AG04449 (cell line): ENCODE results near the gene ARNT2.

Source experiments
- CTCF ChIA-PET: fragments of 350-600 bp; formaldehyde crosslinking; extraction: SDS; loops from one replicate; lab custom pipeline; 2021; ENCODE audit warnings: antibody characterized with exemption; lab: Yijun Ruan, JAX
- POLR2A ChIA-PET: fragments of 400-600, 350-600 bp; formaldehyde crosslinking; extraction: SDS; loops from one replicate; lab custom pipeline; 2020; ENCODE audit warnings: antibody characterized with exemption, inconsistent platforms; lab: Yijun Ruan, JAX
- DNase-seq: peaks from one replicate; pipeline ENCODE4 v3.0.0-alpha.2; 2010; ENCODE audit warnings: low read depth, low spot score
- H3K4me3 ChIP-seq: 2 replicates; pipeline ENCODE4 v1.5.1; 2011; ENCODE audit warnings: low read depth, mild to moderate bottlenecking, control low read depth, low read length
- TF ChIP-seq, protein P1 (sequence below): IDR thresholded peaks from one replicate; pipeline ENCODE4 v1.5.1; 2011; ENCODE audit warnings: mild to moderate bottlenecking, moderate library complexity, low read length, control low read depth, inconsistent platforms; ENCODE audit not compliant: insufficient read depth; ENCODE audit errors: missing control alignments

Gene ARNT2

DNA sequence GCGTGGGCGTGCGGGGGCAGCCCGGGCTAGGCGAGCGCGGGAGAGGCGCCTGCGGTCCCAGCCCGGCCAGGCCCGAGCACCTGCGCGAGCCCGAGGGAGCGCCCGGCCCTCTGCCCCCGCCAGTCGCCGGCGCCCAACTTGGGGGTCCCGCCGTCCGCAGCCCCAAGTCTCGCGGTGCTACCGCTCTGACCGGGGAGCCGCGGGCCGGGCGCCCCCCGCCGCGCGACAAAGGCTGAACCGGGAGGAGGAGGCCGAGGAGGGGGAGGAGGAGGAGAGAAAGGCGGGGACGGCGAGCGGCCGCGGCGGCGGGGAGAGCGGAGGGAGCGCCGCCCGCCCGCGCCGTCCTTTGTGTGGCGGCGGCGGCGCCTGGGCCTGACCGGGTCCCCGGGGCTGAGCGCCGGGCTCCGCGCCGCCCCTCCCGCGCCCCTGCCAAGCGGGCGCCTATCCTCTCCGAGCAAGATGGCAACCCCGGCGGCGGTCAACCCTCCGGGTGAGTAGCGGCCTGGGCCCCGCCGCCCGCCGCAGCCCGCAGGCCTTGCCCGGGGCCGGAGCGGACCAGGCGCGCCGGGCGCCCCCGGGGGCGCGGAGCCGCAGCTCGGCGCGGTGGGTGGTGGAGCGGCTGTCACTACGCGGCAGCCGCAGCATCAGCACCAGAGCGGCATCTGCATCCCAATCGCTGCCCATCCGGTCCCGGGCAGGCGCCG lies at the start of gene ARNT2:
ARNT2 (plus strand) TSS at position 326 of the 704 bp plus-strand sequence; CDS start at position 460, 134 bp downstream.
- ChIA-PET CTCF (interaction anchor here (0.8 to 7.7 kb wide), 3 partner anchors 11 to 163 kb away, joined by 3 to 69 read pairs (median 3); no protein-coding TSS in a partner anchor), POLR2A (no interaction called here)
- H3K4me3 ChIP-seq = peak within 1 kb of the TSS; percentile 60
- no peak for DNase-seq
- TF ChIP-seq, protein P1, sequence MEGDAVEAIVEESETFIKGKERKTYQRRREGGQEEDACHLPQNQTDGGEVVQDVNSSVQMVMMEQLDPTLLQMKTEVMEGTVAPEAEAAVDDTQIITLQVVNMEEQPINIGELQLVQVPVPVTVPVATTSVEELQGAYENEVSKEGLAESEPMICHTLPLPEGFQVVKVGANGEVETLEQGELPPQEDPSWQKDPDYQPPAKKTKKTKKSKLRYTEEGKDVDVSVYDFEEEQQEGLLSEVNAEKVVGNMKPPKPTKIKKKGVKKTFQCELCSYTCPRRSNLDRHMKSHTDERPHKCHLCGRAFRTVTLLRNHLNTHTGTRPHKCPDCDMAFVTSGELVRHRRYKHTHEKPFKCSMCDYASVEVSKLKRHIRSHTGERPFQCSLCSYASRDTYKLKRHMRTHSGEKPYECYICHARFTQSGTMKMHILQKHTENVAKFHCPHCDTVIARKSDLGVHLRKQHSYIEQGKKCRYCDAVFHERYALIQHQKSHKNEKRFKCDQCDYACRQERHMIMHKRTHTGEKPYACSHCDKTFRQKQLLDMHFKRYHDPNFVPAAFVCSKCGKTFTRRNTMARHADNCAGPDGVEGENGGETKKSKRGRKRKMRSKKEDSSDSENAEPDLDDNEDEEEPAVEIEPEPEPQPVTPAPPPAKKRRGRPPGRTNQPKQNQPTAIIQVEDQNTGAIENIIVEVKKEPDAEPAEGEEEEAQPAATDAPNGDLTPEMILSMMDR = no peak

DNA sequence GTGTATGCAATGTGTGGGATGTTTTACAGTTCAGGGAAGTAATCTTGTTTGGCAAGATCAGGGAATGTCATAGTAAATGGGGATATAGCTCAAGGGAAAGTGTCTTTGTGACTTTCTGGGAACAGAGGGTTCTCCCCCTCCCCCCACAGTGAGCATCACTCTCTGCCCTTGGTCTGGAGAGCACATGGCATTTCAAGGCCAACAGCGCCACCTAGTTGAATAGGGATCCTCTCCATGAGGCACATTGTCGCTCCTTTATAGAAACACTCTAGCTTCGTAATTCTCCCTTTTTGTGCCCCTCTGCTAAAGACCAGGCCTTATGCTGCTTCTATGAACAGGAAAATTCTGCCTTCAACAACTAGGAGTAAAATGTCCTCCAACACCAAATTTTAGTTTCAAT lies 37.1 kb upstream of the ARNT2 start:
- CTCF ChIA-PET = interaction anchor here (1.2 kb wide), 1 partner anchor 18 kb away, joined by 3 read pairs; no protein-coding TSS in a partner anchor
- POLR2A ChIA-PET = no interaction called here
- DNase-seq = no peak
- no peak overlapping the region for H3K4me3 ChIP-seq
- TF ChIP-seq, protein P1 = no peak

DNA sequence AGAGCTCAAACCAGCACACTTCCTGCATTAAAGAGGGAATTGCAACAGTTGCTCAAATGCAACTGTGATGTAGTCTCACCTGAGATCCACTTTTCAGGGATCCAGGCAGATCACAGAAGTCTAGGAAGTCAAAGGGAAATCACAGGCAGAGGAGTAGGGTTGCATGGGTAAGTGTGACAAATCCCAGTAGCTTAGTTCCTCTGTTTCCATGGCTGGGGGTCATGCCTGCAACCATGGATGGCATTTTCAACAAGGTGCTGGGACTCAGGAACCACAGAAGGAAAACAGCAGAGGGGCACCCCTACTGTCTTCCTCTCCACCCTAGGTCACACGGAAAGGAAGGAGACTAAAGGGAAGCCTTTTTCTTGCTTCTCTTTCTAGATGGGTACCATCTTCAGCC lies 36.5 kb upstream of the ARNT2 start:
- POLR2A ChIA-PET = no interaction called here
- no peak overlapping the region for H3K4me3 ChIP-seq
- no peak for DNase-seq
- TF ChIP-seq, protein P1 = no peak
- CTCF ChIA-PET = interaction anchor here (1.2 to 1.5 kb wide), 2 partner anchors 18 to 127 kb away, joined by 3 read pairs; no protein-coding TSS in a partner anchor

DNA sequence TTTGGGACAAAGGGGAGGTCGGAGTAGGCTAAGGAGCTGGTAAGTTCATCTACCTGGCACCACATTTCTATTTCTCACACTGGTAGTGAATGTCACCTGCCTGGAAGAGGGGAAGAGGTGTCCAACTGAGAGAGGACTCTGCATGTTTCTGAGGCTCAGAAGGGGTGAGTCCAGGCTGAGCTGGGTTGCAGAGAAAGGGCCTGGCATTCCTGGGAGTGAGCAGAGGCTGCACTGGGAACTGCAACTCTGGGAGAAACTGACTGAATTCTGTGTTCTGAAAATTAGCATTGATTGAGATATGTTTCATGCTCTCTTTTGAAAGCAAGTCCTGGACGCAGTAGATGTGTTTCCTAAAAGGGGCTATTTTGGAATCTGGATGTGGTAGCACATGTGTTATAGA lies 32.3 kb upstream of the ARNT2 start:
- no peak for DNase-seq
- CTCF ChIA-PET = no interaction called here
- H3K4me3 ChIP-seq = no peak overlapping the region
- TF ChIP-seq, protein P1 = no peak
- POLR2A ChIA-PET = no interaction called here

DNA sequence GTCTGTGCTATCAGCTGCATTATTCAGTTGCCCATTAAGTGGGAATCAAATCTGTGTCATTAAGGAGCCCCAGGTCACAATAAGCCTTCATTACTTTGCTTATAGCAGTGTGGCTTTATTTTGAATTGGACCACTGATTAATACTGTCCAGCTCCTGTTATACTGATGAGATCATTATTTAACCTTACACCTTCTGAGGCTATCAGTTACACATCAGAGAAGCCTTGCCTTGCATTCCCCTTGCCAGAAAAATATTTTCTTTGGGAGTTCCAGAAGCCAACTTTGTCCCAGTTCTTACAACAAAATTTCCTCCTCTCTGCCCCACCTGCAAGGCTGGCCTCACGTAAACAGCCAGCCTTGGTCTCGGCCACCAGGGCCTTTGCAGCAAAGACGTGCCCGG lies 29.7 kb upstream of the ARNT2 start:
- no peak for DNase-seq
- ChIA-PET CTCF (no interaction called here), POLR2A (no interaction called here)
- TF ChIP-seq, protein P1 = no peak
- H3K4me3 ChIP-seq = no peak overlapping the region

DNA sequence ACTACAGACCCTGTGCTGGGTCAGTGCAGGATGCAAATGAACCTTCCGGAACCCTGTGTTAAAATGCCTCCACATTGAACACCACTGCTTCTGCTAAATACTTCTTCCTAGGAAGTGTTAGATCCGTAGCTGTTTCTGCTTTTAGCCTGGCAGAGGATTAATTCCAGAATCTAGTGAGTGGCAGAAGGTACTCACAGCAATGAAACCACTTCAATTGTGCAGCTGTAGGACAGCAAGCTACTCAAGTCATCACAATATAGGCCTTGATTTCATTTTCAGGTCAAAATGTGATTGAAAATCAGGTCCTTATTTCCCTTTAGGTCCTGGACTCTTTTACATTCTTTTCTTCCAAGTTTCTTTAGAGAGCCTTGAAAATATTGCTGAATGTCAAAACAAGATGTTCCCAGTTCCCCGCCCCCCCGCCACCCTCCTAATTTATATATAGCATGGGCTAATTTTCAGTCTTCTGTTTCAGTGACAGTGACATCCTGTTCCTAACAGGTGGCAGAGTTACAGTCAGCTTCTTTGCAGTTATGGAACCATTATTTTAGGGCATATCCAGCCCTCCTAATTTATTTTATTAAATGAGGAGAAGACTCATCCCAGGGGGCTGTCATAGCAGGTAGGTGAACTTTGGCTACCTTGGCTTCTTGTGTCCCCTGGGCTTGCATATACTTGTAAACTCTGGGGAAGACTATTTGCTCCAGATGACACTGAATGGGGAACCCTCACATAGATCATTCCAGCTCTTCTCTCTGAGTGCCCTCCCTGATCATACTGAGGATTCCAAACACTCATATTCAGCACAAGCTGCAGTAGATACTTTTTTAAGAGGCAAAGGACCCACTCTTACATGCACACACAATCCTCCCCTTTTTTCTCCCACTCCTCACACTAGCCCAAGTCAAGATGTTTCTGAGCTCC lies 28.0 kb upstream of the ARNT2 start:
- no peak overlapping the region for H3K4me3 ChIP-seq
- POLR2A ChIA-PET = no interaction called here
- TF ChIP-seq, protein P1 = no peak
- DNase-seq = no peak
- CTCF ChIA-PET = no interaction called here
